ENCODE data around the gene FYB1.

DNA sequence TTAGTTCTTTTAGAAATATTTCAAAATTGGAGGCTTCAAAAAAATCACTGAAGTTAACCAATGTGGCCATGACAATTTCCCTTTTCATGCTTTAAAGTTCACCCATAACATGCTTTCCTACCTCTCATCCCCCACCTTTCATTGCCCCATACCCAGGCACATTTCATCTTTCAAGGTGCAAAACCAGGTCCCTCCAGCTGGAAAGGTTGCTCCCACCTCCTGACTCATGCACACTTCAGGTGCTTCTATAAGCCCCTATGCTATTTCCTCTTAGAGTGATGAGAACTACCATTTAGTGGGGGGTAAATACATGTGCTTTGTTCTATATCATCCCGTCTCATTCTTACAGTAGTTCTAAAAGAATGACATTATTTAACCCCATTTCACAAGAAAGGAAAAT is 15.4 kb downstream of the FYB1 start:
- TF ChIP-seq, protein P1, sequence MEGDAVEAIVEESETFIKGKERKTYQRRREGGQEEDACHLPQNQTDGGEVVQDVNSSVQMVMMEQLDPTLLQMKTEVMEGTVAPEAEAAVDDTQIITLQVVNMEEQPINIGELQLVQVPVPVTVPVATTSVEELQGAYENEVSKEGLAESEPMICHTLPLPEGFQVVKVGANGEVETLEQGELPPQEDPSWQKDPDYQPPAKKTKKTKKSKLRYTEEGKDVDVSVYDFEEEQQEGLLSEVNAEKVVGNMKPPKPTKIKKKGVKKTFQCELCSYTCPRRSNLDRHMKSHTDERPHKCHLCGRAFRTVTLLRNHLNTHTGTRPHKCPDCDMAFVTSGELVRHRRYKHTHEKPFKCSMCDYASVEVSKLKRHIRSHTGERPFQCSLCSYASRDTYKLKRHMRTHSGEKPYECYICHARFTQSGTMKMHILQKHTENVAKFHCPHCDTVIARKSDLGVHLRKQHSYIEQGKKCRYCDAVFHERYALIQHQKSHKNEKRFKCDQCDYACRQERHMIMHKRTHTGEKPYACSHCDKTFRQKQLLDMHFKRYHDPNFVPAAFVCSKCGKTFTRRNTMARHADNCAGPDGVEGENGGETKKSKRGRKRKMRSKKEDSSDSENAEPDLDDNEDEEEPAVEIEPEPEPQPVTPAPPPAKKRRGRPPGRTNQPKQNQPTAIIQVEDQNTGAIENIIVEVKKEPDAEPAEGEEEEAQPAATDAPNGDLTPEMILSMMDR (conservative IDR thresholded peaks at IDR 0.05; ENCODE audit: low read depth, low read length), result no peak
- no peak for TF ChIP-seq EZH2 (IDR thresholded peaks at IDR 0.05; ENCODE audit: borderline replicate concordance, low read depth, low read length, poor library complexity, severe bottlenecking)

Data from A673 (cell line).